ENCODE data around the gene TBC1D22A. TPM values are rescaled to one million over a fixed set of nuclear protein-coding genes. Genes with fewer than 3 reads are reported as not detected.

The TBC1D22A gene
- total RNA-seq, 1 experiment from 2014 or later: 12.2 TPM

GRCh38 chr22:46834021-46834737, 71.7 kb downstream of the TBC1D22A start:
- no peak for DNase-seq (ENCODE audit: low read depth)

GRCh38 chr22:46835288-46835687, 72.8 kb downstream of the TBC1D22A start:
- no peak for DNase-seq (ENCODE audit: low read depth)

GRCh38 chr22:46835693-46836092, 73.2 kb downstream of the TBC1D22A start:
- DNase-seq (ENCODE audit: low read depth): no peak

- no peak for DNase-seq (ENCODE audit: low read depth)
These were observed 79.1 kb downstream of the TBC1D22A start for GRCh38 chr22:46841522-46841921.

GRCh38 chr22:46842606-46843005, 80.2 kb downstream of the TBC1D22A start:
- no peak for DNase-seq (ENCODE audit: low read depth)

GRCh38 chr22:46843821-46844255, 81.4 kb downstream of the TBC1D22A start:
- no peak for DNase-seq (ENCODE audit: low read depth)

GRCh38 chr22:46844606-46845210, 82.3 kb downstream of the TBC1D22A start:
- no peak for DNase-seq (ENCODE audit: low read depth)

GRCh38 chr22:46845296-46846149, 83.1 kb downstream of the TBC1D22A start:
- DNase-seq (ENCODE audit: low read depth): no peak

GRCh38 chr22:46846150-46846831, 83.8 kb downstream of the TBC1D22A start:
- no peak for DNase-seq (ENCODE audit: low read depth)

GRCh38 chr22:46846832-46847355, 84.4 kb downstream of the TBC1D22A start:
- DNase-seq (ENCODE audit: low read depth): no peak

- no peak for DNase-seq (ENCODE audit: low read depth)
These were observed 85.7 kb downstream of the TBC1D22A start for GRCh38 chr22:46848197-46848596.

GRCh38 chr22:46849101-46849500, 86.7 kb downstream of the TBC1D22A start:
- DNase-seq (ENCODE audit: low read depth): no peak

- DNase-seq (ENCODE audit: low read depth): no peak
These were observed 87.5 kb downstream of the TBC1D22A start for GRCh38 chr22:46849951-46850350.

- DNase-seq (ENCODE audit: low read depth): no peak
These were observed 88.9 kb downstream of the TBC1D22A start for GRCh38 chr22:46851311-46851710.

- DNase-seq (ENCODE audit: low read depth): no peak
These were observed 89.5 kb downstream of the TBC1D22A start for GRCh38 chr22:46851941-46852340.

GRCh38 chr22:46852771-46853170, 90.3 kb downstream of the TBC1D22A start:
- no peak for DNase-seq (ENCODE audit: low read depth)

GRCh38 chr22:46853191-46853590, 90.7 kb downstream of the TBC1D22A start:
- DNase-seq (ENCODE audit: low read depth): no peak

- DNase-seq (ENCODE audit: low read depth): no peak
These were observed 91.8 kb downstream of the TBC1D22A start for GRCh38 chr22:46854125-46854870.

GRCh38 chr22:46855681-46856080, 93.2 kb downstream of the TBC1D22A start:
- DNase-seq (ENCODE audit: low read depth): no peak

GRCh38 chr22:46856661-46857060, 94.2 kb downstream of the TBC1D22A start:
- DNase-seq (ENCODE audit: low read depth): no peak
